ENCODE results near the gene TOMM40. TPM values are rescaled to one million over a fixed set of nuclear protein-coding genes. Genes with fewer than 3 reads are reported as not detected.

TOMM40 gene
- total RNA-seq, 1 donor from 2014 or later = 40.8 TPM

DNA sequence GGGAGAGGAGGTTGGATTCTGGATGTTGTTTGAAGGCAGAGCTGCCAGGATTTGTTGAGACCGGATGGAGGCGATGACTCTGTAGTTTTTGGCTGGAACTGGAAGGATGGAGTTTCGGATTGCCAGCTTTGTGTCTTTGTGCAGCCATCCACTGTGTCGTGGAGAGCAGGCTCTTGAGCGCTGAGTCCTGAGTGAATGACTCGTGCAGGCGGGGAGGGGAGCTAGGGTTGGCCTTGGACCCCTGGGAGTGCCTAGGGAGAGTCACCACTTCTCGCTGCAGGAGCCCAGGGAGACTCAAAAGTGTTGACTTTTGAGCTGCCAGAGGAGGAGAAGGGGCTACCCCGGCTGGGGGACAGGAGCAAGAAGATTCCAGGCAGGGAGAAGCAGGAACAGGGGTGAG lies 3.9 kb downstream of the TOMM40 start:
- ATAC-seq (no peak), DNase-seq (no peak)
- TF ChIP-seq, protein P1, sequence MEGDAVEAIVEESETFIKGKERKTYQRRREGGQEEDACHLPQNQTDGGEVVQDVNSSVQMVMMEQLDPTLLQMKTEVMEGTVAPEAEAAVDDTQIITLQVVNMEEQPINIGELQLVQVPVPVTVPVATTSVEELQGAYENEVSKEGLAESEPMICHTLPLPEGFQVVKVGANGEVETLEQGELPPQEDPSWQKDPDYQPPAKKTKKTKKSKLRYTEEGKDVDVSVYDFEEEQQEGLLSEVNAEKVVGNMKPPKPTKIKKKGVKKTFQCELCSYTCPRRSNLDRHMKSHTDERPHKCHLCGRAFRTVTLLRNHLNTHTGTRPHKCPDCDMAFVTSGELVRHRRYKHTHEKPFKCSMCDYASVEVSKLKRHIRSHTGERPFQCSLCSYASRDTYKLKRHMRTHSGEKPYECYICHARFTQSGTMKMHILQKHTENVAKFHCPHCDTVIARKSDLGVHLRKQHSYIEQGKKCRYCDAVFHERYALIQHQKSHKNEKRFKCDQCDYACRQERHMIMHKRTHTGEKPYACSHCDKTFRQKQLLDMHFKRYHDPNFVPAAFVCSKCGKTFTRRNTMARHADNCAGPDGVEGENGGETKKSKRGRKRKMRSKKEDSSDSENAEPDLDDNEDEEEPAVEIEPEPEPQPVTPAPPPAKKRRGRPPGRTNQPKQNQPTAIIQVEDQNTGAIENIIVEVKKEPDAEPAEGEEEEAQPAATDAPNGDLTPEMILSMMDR (IDR thresholded peaks at IDR 0.05) = no peak
- Histone ChIP-seq H3K27ac (no peak overlapping the region), H3K36me3 (peaks cover 62% of the 10 kb centered on the region), H3K27me3 (ENCODE audit: low read depth) (no peaks in the 10 kb centered on the region), H3K4me3 (no peak overlapping the region), H3K9me3 (no peaks in the 10 kb centered on the region), H3K4me1 (peaks cover 21% of the 10 kb centered on the region)
- intact Hi-C loops (cut with DNase I) = no loop called here

DNA sequence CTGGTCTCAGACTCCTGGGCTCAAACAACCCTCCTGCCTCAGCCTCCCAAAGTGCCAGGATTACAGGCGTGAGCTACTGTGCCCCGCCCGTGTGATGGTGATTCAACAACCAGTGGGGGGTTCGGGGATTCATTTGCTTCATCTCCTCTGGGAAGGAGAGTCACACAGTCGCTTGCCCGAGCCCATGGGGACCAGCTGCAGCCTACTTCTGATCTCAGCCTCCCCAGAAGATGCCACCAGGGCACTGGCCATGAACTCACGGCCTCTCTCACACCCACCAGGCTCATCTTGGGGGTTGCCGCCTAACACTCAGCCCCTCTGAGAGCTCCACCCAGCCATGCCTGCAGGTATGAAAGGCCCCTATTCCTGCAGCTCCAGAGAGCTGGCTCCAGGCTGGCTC lies 6.8 kb downstream of the TOMM40 start:
- no peaks in the 10 kb centered on the region for H3K27me3 ChIP-seq (ENCODE audit: low read depth)
- intact Hi-C loops (cut with DNase I) = no loop called here
- DNase-seq = no peak
- peaks cover 5% of the 10 kb centered on the region for H3K4me1 ChIP-seq
- H3K4me3 ChIP-seq = no peak overlapping the region
- no peak overlapping the region for H3K27ac ChIP-seq
- TF ChIP-seq, protein P1 (IDR thresholded peaks at IDR 0.05) = no peak
- peaks cover 89% of the 10 kb centered on the region for H3K36me3 ChIP-seq
- no peak for ATAC-seq
- no peaks in the 10 kb centered on the region for H3K9me3 ChIP-seq

DNA sequence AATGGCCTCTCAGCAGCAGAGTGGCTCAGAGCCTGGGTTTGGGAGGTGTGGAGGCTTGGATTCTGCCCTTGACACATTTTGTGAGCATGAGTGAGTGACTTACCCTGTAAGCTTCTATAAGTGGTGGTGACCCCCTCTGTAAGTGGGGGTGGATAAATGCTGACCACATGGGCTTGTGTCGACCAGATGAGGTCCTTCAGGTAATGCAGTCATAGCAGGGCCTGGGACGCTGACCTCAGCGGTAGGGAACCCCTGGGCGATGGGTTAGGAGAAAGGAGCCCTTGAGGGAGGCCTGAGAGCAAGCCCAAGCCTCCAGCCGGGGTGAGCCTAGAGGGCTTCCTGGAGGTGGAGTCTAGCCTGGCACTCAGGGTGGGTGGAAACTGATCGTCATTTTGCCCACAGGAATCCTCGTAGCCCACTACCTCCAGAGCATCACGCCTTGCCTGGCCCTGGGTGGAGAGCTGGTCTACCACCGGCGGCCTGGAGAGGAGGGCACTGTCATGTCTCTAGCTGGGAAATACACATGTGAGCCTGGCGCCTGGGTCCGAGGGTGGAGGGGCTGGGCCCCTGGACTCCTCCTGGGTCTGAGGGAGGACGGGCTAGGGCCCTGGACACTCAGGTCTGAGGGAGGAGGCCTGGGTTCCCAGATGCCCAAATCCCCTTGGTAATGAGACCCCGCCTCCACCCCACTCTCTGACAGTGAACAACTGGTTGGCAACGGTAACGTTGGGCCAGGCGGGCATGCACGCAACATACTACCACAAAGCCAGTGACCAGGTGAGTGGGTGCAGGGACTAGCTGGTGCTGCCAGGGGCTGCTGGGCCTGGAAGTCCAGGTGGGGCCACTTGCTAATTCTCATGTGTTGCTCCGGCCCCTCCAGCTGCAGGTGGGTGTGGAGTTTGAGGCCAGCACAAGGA lies 9.5 kb downstream of the TOMM40 start:
- H3K4me3 ChIP-seq = no peak overlapping the region
- H3K27ac ChIP-seq = no peak overlapping the region
- no peaks in the 10 kb centered on the region for H3K9me3 ChIP-seq
- intact Hi-C loops (cut with DNase I) = no loop called here
- H3K4me1 ChIP-seq = peaks cover 5% of the 10 kb centered on the region
- ATAC-seq (no peak), DNase-seq (no peak)
- H3K27me3 ChIP-seq (ENCODE audit: low read depth) = peaks cover 9% of the 10 kb centered on the region
- peaks cover 65% of the 10 kb centered on the region for H3K36me3 ChIP-seq
- TF ChIP-seq, protein P1 (IDR thresholded peaks at IDR 0.05) = no peak

DNA sequence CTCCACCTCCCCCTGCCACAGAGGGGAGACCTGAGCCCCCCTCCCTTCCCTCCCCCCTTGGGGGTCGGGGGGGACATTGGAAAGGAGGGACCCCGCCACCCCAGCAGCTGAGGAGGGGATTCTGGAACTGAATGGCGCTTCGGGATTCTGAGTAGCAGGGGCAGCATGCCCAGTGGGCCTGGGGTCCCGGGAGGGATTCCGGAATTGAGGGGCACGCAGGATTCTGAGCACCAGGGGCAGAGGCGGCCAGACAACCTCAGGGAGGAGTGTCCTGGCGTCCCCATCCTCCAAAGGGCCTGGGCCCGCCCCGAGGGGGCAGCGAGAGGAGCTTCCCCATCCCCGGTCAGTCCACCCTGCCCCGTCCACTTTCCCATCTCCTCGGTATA lies 12.2 kb downstream of the TOMM40 start:
- Histone ChIP-seq H3K27ac (no peak overlapping the region), H3K4me3 (no peak overlapping the region), H3K9me3 (no peaks in the 10 kb centered on the region), H3K4me1 (peaks cover 5% of the 10 kb centered on the region), H3K36me3 (peaks cover 40% of the 10 kb centered on the region), H3K27me3 (ENCODE audit: low read depth) (peaks cover 19% of the 10 kb centered on the region)
- TF ChIP-seq, protein P1 (IDR thresholded peaks at IDR 0.05) = no peak
- no peak for DNase-seq
- ATAC-seq = no peak
- intact Hi-C loops (cut with DNase I) = no loop called here

DNA sequence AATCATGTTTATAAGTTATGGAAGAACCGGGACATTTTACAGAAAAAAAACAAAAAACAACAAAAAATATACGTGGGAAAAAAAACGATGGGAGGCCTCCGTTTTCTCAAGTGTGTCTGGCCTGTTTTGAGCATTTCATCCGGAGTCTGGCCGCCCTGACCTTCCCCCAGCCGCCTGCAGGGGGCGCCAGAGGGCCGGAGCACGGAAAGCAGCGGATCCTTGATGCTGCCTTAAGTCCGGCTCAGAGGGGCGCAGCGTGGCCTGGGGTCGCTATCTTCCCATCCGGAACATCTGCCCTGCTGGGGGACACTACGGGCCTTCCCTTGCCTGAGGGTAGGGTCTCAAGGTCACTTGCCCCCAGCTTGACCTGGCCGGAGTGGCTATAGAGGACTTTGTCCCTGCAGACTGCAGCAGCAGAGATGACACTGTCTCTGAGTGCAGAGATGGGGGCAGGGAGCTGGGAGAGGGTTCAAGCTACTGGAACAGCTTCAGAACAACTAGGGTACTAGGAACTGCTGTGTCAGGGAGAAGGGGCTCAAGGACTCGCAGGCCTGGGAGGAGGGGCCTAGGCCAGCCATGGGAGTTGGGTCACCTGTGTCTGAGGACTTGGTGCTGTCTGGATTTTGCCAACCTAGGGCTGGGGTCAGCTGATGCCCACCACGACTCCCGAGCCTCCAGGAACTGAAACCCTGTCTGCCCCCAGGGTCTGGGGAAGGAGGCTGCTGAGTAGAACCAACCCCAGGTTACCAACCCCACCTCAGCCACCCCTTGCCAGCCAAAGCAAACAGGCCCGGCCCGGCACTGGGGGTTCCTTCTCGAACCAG lies 12.8 kb downstream of the TOMM40 start:
- peaks cover 19% of the 10 kb centered on the region for H3K27me3 ChIP-seq (ENCODE audit: low read depth)
- H3K4me3 ChIP-seq = no peak overlapping the region
- TF ChIP-seq, protein P1 (IDR thresholded peaks at IDR 0.05) = peak; percentile 99
- peaks cover 5% of the 10 kb centered on the region for H3K4me1 ChIP-seq
- intact Hi-C loops (cut with DNase I) = no loop called here
- DNase-seq (peak; percentile 79), ATAC-seq (peak; percentile 73 to 75)
- H3K36me3 ChIP-seq = peaks cover 35% of the 10 kb centered on the region
- H3K27ac ChIP-seq = no peak overlapping the region
- H3K9me3 ChIP-seq = no peaks in the 10 kb centered on the region

All from lower lobe of right lung (tissue), 2 donors.